Upper lobe of left lung (tissue), 6 donors: ENCODE results near the gene FRY. TPM values are rescaled to one million over a fixed set of nuclear protein-coding genes. Genes with fewer than 3 reads are reported as not detected.

Source experiments
- ATAC-seq, 2 donors: fragments of 200-7000 bp; cut with Tn5 transposase; one replicate each; pipeline ENCODE4 v1.9.1; 2022; ENCODE audit warnings: mild to moderate bottlenecking in 2 of 2, moderate library complexity in 2 of 2; ENCODE audit not compliant: low FRiP score in 2 of 2
- DNase-seq, 2 donors: peaks; one replicate each; pipeline ENCODE4 v3.0.0-alpha.2; 2019 to 2020
- H3K27ac ChIP-seq, 4 donors: fragments of 200-600 bp; sonication (generic); one replicate each; pipeline ENCODE4 v1.5.1; 2016 to 2019
- H3K27me3 ChIP-seq, 4 donors: fragments of 200-600 bp; sonication (generic); one replicate each; pipeline ENCODE4 v1.5.1; 2017 to 2019
- H3K36me3 ChIP-seq, 4 donors: fragments of 200-600 bp; sonication (generic); one replicate each; pipeline ENCODE4 v1.5.1; 2016 to 2019
- H3K4me1 ChIP-seq, 4 donors: fragments of 200-600 bp; sonication (generic); one replicate each; pipeline ENCODE4 v1.5.1; 2018 to 2019
- H3K4me3 ChIP-seq, 4 donors: fragments of 200-600 bp; sonication (generic); one replicate each; pipeline ENCODE4 v1.5.1; 2017 to 2019; ENCODE audit warnings: mild to moderate bottlenecking in 2 of 4, moderate library complexity in 1 of 4
- H3K9me3 ChIP-seq, 4 donors: fragments of 200-600 bp; sonication (generic); one replicate each; pipeline ENCODE4 v1.5.1; 2018 to 2019
- CTCF ChIP-seq, 6 experiments: fragments of 450-650 bp in 4 of 6; fragments of 200-600 bp in 2 of 6; sonication (generic) in 2 of 6; IDR thresholded peaks; one replicate each; pipeline ENCODE4 v1.5.1; 2016 to 2019; ENCODE audit warnings: antibody characterized with exemption in 6 of 6
- EP300 ChIP-seq, 4 donors: sonication (generic); formaldehyde crosslinking; IDR thresholded peaks; one replicate each; pipeline ENCODE4 v1.5.1; 2017; ENCODE audit warnings: antibody characterized with exemption in 4 of 4, control low read depth in 2 of 4
- POLR2A ChIP-seq, 4 donors: fragments of 450-650 bp; IDR thresholded peaks; one replicate each; pipeline ENCODE4 v1.5.1; 2016 to 2017; ENCODE audit warnings: antibody characterized with exemption in 4 of 4, mild to moderate bottlenecking in 2 of 4
- POLR2AphosphoS5 ChIP-seq, 2 donors: sonication (generic); formaldehyde crosslinking; IDR thresholded peaks; one replicate each; pipeline ENCODE4 v1.5.1; 2017; ENCODE audit warnings: antibody characterized with exemption in 2 of 2
- WGBS, 2 donors: methylation state at CpG; one replicate each; pipeline ENCODE4 v1.1.5; 2017 to 2018; 5-methylcytosine and 5-hydroxymethylcytosine counted together
- total RNA-seq, 6 donors: library from RNA; depleted of rRNA in 4 of 6; stranded (reverse); fragments of >200 nt in 4 of 6; gene quantifications; one replicate each; pipeline versions ENCODE4 v1.1.0 to v1.2.1, GENCODE V29; 2016 to 2021
- donor health status: DM: no; HTN: no; CAD: no; lungs with moderate emphysema.
- donor health status: DM: no; HTN: yes; CAD: no; lungs with severe emphysema.

FRY gene
- total RNA-seq, 6 donors from 2014 or later, result 58.3 to 88.9 (median 65.8) TPM

DNA sequence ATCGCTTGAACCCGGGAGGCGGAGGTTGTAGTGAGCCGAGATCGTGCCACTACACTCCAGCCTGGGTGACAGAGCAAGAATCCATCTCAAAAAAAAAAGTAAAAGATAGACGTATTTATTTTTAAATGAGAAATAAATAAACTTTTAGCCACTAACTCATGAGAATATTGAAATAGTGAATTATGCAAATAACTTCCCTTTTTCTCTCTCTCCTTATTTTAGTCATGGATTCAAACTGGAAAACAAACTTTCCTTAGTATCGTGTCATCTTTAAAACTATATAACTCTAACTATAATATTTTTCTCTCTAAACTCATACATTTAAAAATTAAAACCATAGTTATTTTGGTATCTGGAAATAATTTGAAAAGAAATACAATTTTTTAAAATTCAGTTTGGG lies 96.1 kb downstream of the FRY start:
- WGBS, 2 donors, result 89 to 91% methylated on average over 7 of the region's 7 CpGs
- no peak for TF ChIP-seq POLR2A (IDR thresholded peaks at IDR 0.05)
- TF ChIP-seq POLR2AphosphoS5 (IDR thresholded peaks at IDR 0.05), result no peak
- TF ChIP-seq EP300 (IDR thresholded peaks at IDR 0.05), result no peak
- no peak for TF ChIP-seq CTCF (IDR thresholded peaks at IDR 0.05)
- Histone ChIP-seq H3K4me3 (no peak overlapping the region), H3K9me3 (no peaks in the 10 kb centered on the region), H3K27me3 (no peaks in the 10 kb centered on the region), H3K36me3 (no peaks in the 10 kb centered on the region), H3K27ac (no peak overlapping the region), H3K4me1 (no peaks in the 10 kb centered on the region)
- no peak for DNase-seq
- ATAC-seq, result no peak

DNA sequence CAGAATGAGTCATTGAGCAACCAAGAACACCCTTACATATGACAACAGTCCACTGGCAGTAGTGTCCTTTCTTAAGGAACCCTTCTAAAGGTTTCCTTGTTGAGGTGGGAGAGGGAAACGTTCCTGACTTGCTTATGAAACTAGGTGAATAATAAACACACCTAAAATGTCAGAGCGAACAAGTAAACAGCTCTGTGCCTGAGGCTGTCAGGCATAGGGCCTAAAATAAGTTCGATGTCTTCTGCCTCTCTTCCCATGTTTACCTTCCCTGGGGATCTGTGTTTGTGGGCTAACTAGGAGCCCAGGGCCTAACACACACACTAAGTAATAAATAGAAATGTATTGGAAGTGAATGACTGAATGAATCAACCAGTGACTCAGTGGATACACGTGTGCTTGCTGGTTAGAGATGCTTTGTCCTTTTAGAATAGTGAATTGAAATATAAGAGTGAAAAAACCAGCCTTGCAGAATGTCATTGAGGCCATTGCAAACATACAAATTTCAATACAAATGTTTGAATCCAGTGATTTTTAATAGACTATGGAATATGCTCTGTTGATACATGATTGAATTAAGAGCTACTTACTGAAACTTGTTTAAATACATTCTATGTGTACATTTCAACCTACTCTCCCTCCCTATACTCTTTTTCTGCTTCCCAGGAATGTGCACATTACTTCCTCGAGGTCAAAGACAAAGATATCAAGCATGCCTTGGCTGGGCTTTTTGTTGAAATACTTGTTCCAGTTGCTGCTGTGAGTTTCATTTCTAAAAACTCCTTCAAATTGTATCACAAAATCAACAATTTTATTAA lies 102.9 kb downstream of the FRY start:
- Histone ChIP-seq H3K9me3 (no peaks in the 10 kb centered on the region), H3K4me3 (no peak overlapping the region), H3K27me3 (no peaks in the 10 kb centered on the region), H3K27ac (no peak overlapping the region), H3K4me1 (peaks cover 0 to 3% (median 0%) of the 10 kb centered on the region in 4 donors), H3K36me3 (no peaks in the 10 kb centered on the region)
- ATAC-seq, result no peak
- DNase-seq, result no peak
- 60 to 65% methylated on average over 5 of the region's 5 CpGs for WGBS, 2 donors
- TF ChIP-seq POLR2AphosphoS5 (IDR thresholded peaks at IDR 0.05), result no peak
- TF ChIP-seq CTCF (IDR thresholded peaks at IDR 0.05), result no peak
- no peak for TF ChIP-seq EP300 (IDR thresholded peaks at IDR 0.05)
- no peak for TF ChIP-seq POLR2A (IDR thresholded peaks at IDR 0.05)

GRCh38 chr13:32135056-32135390 lies 103.4 kb downstream of the FRY start:
- TF ChIP-seq CTCF (IDR thresholded peaks at IDR 0.05) (no peak), EP300 (IDR thresholded peaks at IDR 0.05) (no peak), POLR2AphosphoS5 (IDR thresholded peaks at IDR 0.05) (no peak), POLR2A (IDR thresholded peaks at IDR 0.05) (no peak)
- ATAC-seq, result no peak
- 81 to 82% methylated on average over 4 of the region's 4 CpGs for WGBS, 2 donors
- H3K36me3 ChIP-seq, result no peaks in the 10 kb centered on the region
- H3K4me3 ChIP-seq, result no peak overlapping the region
- no peak for DNase-seq
- no peak overlapping the region for H3K27ac ChIP-seq
- H3K9me3 ChIP-seq, result no peaks in the 10 kb centered on the region
- H3K27me3 ChIP-seq, result no peaks in the 10 kb centered on the region
- peaks cover 0 to 3% (median 0%) of the 10 kb centered on the region in 4 donors for H3K4me1 ChIP-seq

DNA sequence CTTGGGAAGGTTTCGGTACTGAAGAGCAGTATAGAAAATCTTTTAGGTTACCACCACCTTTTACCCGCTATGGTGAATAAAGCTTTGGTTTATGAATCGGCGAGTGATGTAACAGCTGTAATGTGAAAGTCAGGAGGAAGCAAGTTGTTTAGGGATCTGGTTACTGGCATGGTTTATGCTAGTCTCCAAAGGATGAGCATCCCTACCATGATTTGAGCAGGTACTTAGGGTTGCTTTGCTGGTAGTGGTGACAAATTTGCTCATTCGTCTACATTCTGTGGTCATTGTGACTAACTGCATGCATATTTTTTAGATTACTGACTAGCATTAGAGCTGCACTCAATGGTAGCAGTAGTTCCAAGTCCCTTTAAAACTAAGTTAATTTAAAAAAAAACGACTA lies 104.1 kb downstream of the FRY start:
- no peak for DNase-seq
- Histone ChIP-seq H3K4me3 (no peak overlapping the region), H3K4me1 (peaks cover 0 to 3% (median 0%) of the 10 kb centered on the region in 4 donors), H3K36me3 (no peaks in the 10 kb centered on the region), H3K27me3 (no peaks in the 10 kb centered on the region), H3K9me3 (no peaks in the 10 kb centered on the region), H3K27ac (no peak overlapping the region)
- WGBS, 2 donors, result 88 to 91% methylated on average over 6 of the region's 6 CpGs
- no peak for ATAC-seq
- TF ChIP-seq POLR2AphosphoS5 (IDR thresholded peaks at IDR 0.05), result no peak
- no peak for TF ChIP-seq POLR2A (IDR thresholded peaks at IDR 0.05)
- TF ChIP-seq EP300 (IDR thresholded peaks at IDR 0.05), result no peak
- TF ChIP-seq CTCF (IDR thresholded peaks at IDR 0.05), result no peak

DNA sequence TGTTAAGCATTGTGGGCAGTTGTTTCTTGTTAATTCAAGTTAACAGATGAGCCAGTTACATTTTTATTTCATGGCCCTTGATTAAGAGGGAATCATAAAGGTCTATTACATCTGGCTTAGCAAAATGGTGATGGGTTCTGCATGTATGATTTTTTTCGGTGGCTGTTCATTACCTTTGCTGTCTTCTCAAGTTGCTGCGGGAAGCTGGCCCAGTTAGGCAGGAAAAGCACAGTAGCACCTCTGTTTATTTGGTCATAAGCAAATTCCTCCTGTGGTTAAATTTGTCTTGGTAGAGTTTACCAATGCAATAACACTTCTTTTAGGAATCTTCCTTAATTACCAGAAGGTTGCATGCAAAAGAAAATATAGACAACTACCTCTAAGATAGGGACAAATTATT lies 104.5 kb downstream of the FRY start:
- DNase-seq (no peak), ATAC-seq (no peak)
- no peaks in the 10 kb centered on the region for H3K27me3 ChIP-seq
- 63 to 82% methylated on average over 2 of the region's 2 CpGs for WGBS, 2 donors
- no peak overlapping the region for H3K27ac ChIP-seq
- H3K4me1 ChIP-seq, result peaks cover 0 to 3% (median 0%) of the 10 kb centered on the region in 4 donors
- H3K9me3 ChIP-seq, result no peaks in the 10 kb centered on the region
- H3K4me3 ChIP-seq, result no peak overlapping the region
- TF ChIP-seq POLR2A (IDR thresholded peaks at IDR 0.05) (no peak), EP300 (IDR thresholded peaks at IDR 0.05) (no peak), POLR2AphosphoS5 (IDR thresholded peaks at IDR 0.05) (no peak), CTCF (IDR thresholded peaks at IDR 0.05) (no peak)
- H3K36me3 ChIP-seq, result no peaks in the 10 kb centered on the region
